ENCODE results near the gene CTIF. TPM values are rescaled to one million over a fixed set of nuclear protein-coding genes. Genes with fewer than 3 reads are reported as not detected.

The CTIF gene
- total RNA-seq, 2 experiments from 2014 or later, result 0.06 to 0.38 TPM

DNA sequence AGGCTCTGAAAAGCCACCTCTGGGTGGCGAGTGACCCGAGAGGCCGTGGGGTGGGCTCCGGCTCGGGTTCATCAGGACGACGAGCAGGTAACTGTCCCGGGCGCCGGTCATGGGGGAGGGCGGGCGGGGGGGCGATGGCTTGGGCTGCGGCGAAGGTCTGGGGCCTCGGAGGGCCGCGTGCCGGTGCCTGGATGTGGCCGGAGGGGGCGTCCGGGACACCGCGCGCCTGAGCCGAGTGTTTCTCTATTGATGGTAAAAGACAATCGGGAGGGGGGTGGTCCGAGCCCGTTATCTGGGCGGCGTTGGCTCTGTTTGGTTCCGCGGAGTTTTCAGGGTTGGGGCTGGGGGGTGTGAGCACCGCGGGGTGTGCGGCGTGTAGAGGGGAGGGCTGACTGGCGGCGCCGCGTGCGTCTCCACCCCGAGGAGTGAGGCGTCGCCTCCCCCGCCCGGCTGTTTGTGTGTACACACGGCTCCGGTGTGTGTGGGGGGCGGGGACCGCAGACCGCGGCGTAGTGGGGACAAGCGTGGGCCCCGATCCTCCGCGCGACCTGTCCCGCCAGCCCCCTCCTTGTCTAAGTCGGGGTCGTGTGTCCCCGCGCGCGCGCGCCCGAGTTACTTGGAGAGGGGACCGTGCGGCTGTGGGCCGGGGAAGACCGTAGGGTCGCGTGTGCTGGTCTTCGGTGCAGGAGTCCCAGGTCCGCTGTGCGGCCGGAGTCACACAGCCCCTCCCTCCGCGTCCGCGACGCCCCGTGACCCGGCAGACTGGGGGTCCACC lies 1.6 kb downstream of the CTIF start:
- intact Hi-C loops (cut with micrococcal nuclease; ENCODE audit: unreplicated experiment), result no loop called here
- no peak overlapping the region for H3K27ac ChIP-seq (ENCODE audit: low read depth, low read length, poor library complexity, severe bottlenecking)
- no TSS peak for BruUV-seq (replicated peaks)
- no peaks in the 10 kb centered on the region for H3K4me1 ChIP-seq (ENCODE audit: insufficient read depth, low read length, poor library complexity, severe bottlenecking)
- ChIA-PET CTCF (ENCODE audit: unreplicated experiment) (no interaction called here), POLR2A (no interaction called here)
- TF ChIP-seq, protein P1, sequence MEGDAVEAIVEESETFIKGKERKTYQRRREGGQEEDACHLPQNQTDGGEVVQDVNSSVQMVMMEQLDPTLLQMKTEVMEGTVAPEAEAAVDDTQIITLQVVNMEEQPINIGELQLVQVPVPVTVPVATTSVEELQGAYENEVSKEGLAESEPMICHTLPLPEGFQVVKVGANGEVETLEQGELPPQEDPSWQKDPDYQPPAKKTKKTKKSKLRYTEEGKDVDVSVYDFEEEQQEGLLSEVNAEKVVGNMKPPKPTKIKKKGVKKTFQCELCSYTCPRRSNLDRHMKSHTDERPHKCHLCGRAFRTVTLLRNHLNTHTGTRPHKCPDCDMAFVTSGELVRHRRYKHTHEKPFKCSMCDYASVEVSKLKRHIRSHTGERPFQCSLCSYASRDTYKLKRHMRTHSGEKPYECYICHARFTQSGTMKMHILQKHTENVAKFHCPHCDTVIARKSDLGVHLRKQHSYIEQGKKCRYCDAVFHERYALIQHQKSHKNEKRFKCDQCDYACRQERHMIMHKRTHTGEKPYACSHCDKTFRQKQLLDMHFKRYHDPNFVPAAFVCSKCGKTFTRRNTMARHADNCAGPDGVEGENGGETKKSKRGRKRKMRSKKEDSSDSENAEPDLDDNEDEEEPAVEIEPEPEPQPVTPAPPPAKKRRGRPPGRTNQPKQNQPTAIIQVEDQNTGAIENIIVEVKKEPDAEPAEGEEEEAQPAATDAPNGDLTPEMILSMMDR (conservative IDR thresholded peaks at IDR 0.05; ENCODE audit: low read length), result no peak
- no peak for TF ChIP-seq EZH2phosphoT487 (IDR thresholded peaks at IDR 0.05; ENCODE audit: borderline replicate concordance, low read depth, low read length)
- H3K4me3 ChIP-seq (ENCODE audit: low read depth, low read length, poor library complexity, severe bottlenecking), result no peak overlapping the region
- no peaks in the 10 kb centered on the region for H3K36me3 ChIP-seq (ENCODE audit: insufficient read depth, low read length)
- H3K9me2 ChIP-seq (ENCODE audit: insufficient read depth, low read length), result no peaks in the 10 kb centered on the region
- H2AFZ ChIP-seq (ENCODE audit: low read length), result no peak overlapping the region
- no peaks in the 10 kb centered on the region for H4K20me1 ChIP-seq (ENCODE audit: insufficient read depth, low read length)
- DNase-seq (ENCODE audit: low spot score), result no peak
- H3K4me2 ChIP-seq (ENCODE audit: low read length), result no peak overlapping the region
- H3K79me2 ChIP-seq (ENCODE audit: insufficient read depth, low read depth, low read length), result no peaks in the 10 kb centered on the region
- H3K9me3 ChIP-seq (ENCODE audit: low read length), result no peaks in the 10 kb centered on the region

- BruUV-seq (replicated peaks), result no TSS peak
- ChIA-PET POLR2A (no interaction called here), CTCF (ENCODE audit: unreplicated experiment) (no interaction called here)
- H3K27ac ChIP-seq (ENCODE audit: low read depth, low read length, poor library complexity, severe bottlenecking), result no peak overlapping the region
- H3K4me2 ChIP-seq (ENCODE audit: low read length), result no peak overlapping the region
- H3K4me1 ChIP-seq (ENCODE audit: insufficient read depth, low read length, poor library complexity, severe bottlenecking), result no peaks in the 10 kb centered on the region
- intact Hi-C loops (cut with micrococcal nuclease; ENCODE audit: unreplicated experiment), result no loop called here
- H3K36me3 ChIP-seq (ENCODE audit: insufficient read depth, low read length), result no peaks in the 10 kb centered on the region
- no peak for TF ChIP-seq EZH2phosphoT487 (IDR thresholded peaks at IDR 0.05; ENCODE audit: borderline replicate concordance, low read depth, low read length)
- TF ChIP-seq, protein P1 (conservative IDR thresholded peaks at IDR 0.05; ENCODE audit: low read length), result no peak
- H3K79me2 ChIP-seq (ENCODE audit: insufficient read depth, low read depth, low read length), result no peaks in the 10 kb centered on the region
- no peak for DNase-seq (ENCODE audit: low spot score)
- no peak overlapping the region for H3K4me3 ChIP-seq (ENCODE audit: low read depth, low read length, poor library complexity, severe bottlenecking)
- H3K9me2 ChIP-seq (ENCODE audit: insufficient read depth, low read length), result no peaks in the 10 kb centered on the region
- H3K9me3 ChIP-seq (ENCODE audit: low read length), result no peaks in the 10 kb centered on the region
- H4K20me1 ChIP-seq (ENCODE audit: insufficient read depth, low read length), result no peaks in the 10 kb centered on the region
- H2AFZ ChIP-seq (ENCODE audit: low read length), result no peak overlapping the region
These were observed 2.4 kb downstream of the CTIF start for GRCh38 chr18:48541026-48541746.

Data from OCI-LY7 (cell line).